Measurements from ENCODE around the gene MRPL23.

MRPL23 gene

GRCh38 chr11:1922481-1923081 lies 24.6 kb upstream of the MRPL23 start:
- Histone ChIP-seq H3K27me3 (ENCODE audit: control insufficient read depth, insufficient read depth, low read length) (no peaks in the 10 kb centered on the region), H3K9me3 (ENCODE audit: control insufficient read depth, insufficient read depth, low read length) (no peaks in the 10 kb centered on the region), H3K27ac (ENCODE audit: low read depth, low read length) (no peak overlapping the region), H3K4me1 (ENCODE audit: control insufficient read depth, insufficient read depth, low read length) (no peaks in the 10 kb centered on the region), H3K4me3 (ENCODE audit: low read depth, low read length) (no peak overlapping the region), H3K36me3 (ENCODE audit: control insufficient read depth, insufficient read depth, low read length) (no peaks in the 10 kb centered on the region), H3K9ac (ENCODE audit: low read depth, low read length) (no peak overlapping the region)

GRCh38 chr11:1923201-1923956 lies 23.8 kb upstream of the MRPL23 start:
- H3K4me3 ChIP-seq (ENCODE audit: low read depth, low read length) = no peak overlapping the region
- no peak overlapping the region for H3K9ac ChIP-seq (ENCODE audit: low read depth, low read length)
- no peaks in the 10 kb centered on the region for H3K36me3 ChIP-seq (ENCODE audit: control insufficient read depth, insufficient read depth, low read length)
- no peaks in the 10 kb centered on the region for H3K4me1 ChIP-seq (ENCODE audit: control insufficient read depth, insufficient read depth, low read length)
- H3K27ac ChIP-seq (ENCODE audit: low read depth, low read length) = no peak overlapping the region
- H3K9me3 ChIP-seq (ENCODE audit: control insufficient read depth, insufficient read depth, low read length) = no peaks in the 10 kb centered on the region
- no peaks in the 10 kb centered on the region for H3K27me3 ChIP-seq (ENCODE audit: control insufficient read depth, insufficient read depth, low read length)

DNA sequence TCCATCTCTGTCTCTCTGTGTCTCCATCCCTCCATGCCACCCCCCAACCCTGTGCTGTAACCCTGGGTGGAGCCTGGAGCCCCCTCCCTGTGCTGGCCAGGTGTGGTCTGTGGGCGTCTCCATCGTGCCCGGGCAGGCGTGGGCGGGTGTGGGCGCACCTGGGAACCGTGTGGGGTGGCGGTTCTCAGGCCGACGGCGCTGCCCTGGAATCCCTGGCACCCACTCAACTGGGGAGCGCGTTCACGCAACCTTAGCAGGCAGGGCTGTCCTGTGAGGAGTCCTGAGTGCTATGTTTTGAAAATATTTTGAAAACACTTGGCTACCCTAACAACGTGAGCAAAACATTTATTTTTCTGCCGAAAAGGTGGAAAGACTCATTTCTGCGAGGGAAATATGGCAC lies 23.0 kb upstream of the MRPL23 start:
- no peaks in the 10 kb centered on the region for H3K4me1 ChIP-seq (ENCODE audit: control insufficient read depth, insufficient read depth, low read length)
- H3K36me3 ChIP-seq (ENCODE audit: control insufficient read depth, insufficient read depth, low read length) = no peaks in the 10 kb centered on the region
- H3K27ac ChIP-seq (ENCODE audit: low read depth, low read length) = no peak overlapping the region
- no peaks in the 10 kb centered on the region for H3K9me3 ChIP-seq (ENCODE audit: control insufficient read depth, insufficient read depth, low read length)
- no peaks in the 10 kb centered on the region for H3K27me3 ChIP-seq (ENCODE audit: control insufficient read depth, insufficient read depth, low read length)
- H3K9ac ChIP-seq (ENCODE audit: low read depth, low read length) = no peak overlapping the region
- no peak overlapping the region for H3K4me3 ChIP-seq (ENCODE audit: low read depth, low read length)

- Histone ChIP-seq H3K4me1 (ENCODE audit: control insufficient read depth, insufficient read depth, low read length) (no peaks in the 10 kb centered on the region), H3K36me3 (ENCODE audit: control insufficient read depth, insufficient read depth, low read length) (no peaks in the 10 kb centered on the region), H3K27ac (ENCODE audit: low read depth, low read length) (no peak overlapping the region), H3K9ac (ENCODE audit: low read depth, low read length) (no peak overlapping the region), H3K9me3 (ENCODE audit: control insufficient read depth, insufficient read depth, low read length) (no peaks in the 10 kb centered on the region), H3K4me3 (ENCODE audit: low read depth, low read length) (no peak overlapping the region), H3K27me3 (ENCODE audit: control insufficient read depth, insufficient read depth, low read length) (no peaks in the 10 kb centered on the region)
These were observed 22.3 kb upstream of the MRPL23 start for GRCh38 chr11:1924646-1925372.

DNA sequence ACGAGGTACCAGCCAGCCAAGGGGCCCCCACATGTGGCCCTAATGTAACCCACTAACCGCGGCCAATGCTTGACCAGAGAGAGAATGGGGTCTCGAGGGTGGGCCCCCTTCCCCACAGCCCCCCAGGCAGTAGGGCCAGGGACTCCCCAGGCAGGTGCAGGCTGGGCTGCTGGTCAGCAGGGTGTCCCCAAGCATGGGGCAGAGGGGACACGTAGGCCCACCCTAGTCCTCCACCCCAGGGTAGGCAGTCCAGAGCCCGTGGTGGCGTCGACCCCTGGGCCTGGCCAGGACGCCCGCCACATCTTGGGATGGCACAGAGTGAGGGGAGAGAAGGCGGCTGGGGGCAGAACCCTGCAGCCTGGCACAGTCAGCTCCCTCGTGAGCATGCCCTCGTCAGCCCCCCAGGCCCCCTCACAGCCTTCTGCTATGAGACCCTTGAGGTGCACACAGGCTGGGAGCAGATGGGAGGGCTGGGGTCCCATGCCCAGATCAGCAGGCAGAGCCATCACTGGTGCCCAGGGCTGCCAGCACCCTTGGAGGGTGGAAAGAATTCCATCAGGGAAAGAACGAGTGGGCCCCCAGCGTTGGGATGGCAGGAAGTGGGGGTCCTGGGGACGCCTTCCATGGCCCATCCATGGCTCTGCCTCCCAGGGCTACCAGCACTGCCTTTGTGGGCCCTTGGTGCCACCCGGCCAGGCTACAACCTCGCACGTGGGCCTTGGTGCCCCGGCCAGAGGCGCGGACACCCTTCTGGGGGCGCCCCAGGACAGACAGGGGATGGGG lies 21.6 kb upstream of the MRPL23 start:
- H3K9me3 ChIP-seq (ENCODE audit: control insufficient read depth, insufficient read depth, low read length) = no peaks in the 10 kb centered on the region
- no peak overlapping the region for H3K27ac ChIP-seq (ENCODE audit: low read depth, low read length)
- H3K4me3 ChIP-seq (ENCODE audit: low read depth, low read length) = no peak overlapping the region
- no peak overlapping the region for H3K9ac ChIP-seq (ENCODE audit: low read depth, low read length)
- H3K36me3 ChIP-seq (ENCODE audit: control insufficient read depth, insufficient read depth, low read length) = no peaks in the 10 kb centered on the region
- no peaks in the 10 kb centered on the region for H3K4me1 ChIP-seq (ENCODE audit: control insufficient read depth, insufficient read depth, low read length)
- H3K27me3 ChIP-seq (ENCODE audit: control insufficient read depth, insufficient read depth, low read length) = no peaks in the 10 kb centered on the region

DNA sequence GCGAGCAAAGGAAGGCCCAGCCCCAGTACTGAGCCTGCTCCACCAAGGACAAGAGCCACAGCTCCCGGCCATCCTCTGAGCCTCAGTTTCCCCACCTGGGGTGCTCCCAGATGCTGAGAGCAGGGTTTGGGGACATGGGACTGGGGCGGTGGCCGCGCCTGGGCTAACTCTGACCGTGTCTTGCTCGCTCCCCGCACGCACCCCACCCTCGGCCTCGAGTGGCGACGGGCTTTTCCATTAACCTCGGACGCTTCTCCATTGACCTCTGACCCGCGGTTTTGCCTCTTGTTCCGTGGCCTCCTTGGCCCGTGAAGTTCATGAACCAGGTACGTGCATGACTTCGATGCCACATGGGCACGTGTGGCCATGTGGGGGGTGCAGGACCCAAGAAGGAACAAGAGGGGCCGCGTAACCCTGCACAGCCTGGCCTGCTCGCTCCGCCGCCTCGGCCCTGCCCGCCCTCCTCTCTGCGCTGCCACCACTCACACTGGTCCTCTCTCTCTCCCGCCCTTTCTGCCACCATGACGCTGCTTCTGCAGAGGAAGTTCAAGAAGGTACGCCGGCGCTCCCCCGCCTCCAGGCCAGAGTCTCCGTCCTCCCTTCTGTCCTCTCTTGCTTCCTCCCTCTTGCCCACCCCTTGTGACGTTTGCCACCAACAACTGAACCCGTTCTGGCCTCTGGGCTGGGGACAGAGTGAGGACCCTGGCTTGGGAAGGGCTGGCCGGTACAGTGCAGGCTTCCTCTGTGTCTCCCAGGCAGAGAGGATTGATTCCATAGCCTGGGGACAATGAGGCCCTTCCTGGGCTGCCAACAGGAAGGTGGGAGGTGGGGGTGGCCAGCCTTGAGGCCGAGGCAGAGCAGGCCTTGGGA lies 20.7 kb upstream of the MRPL23 start:
- H3K36me3 ChIP-seq (ENCODE audit: control insufficient read depth, insufficient read depth, low read length) = no peaks in the 10 kb centered on the region
- no peak overlapping the region for H3K27ac ChIP-seq (ENCODE audit: low read depth, low read length)
- H3K4me1 ChIP-seq (ENCODE audit: control insufficient read depth, insufficient read depth, low read length) = no peaks in the 10 kb centered on the region
- no peak overlapping the region for H3K4me3 ChIP-seq (ENCODE audit: low read depth, low read length)
- no peaks in the 10 kb centered on the region for H3K9me3 ChIP-seq (ENCODE audit: control insufficient read depth, insufficient read depth, low read length)
- no peak overlapping the region for H3K9ac ChIP-seq (ENCODE audit: low read depth, low read length)
- H3K27me3 ChIP-seq (ENCODE audit: control insufficient read depth, insufficient read depth, low read length) = no peaks in the 10 kb centered on the region

DNA sequence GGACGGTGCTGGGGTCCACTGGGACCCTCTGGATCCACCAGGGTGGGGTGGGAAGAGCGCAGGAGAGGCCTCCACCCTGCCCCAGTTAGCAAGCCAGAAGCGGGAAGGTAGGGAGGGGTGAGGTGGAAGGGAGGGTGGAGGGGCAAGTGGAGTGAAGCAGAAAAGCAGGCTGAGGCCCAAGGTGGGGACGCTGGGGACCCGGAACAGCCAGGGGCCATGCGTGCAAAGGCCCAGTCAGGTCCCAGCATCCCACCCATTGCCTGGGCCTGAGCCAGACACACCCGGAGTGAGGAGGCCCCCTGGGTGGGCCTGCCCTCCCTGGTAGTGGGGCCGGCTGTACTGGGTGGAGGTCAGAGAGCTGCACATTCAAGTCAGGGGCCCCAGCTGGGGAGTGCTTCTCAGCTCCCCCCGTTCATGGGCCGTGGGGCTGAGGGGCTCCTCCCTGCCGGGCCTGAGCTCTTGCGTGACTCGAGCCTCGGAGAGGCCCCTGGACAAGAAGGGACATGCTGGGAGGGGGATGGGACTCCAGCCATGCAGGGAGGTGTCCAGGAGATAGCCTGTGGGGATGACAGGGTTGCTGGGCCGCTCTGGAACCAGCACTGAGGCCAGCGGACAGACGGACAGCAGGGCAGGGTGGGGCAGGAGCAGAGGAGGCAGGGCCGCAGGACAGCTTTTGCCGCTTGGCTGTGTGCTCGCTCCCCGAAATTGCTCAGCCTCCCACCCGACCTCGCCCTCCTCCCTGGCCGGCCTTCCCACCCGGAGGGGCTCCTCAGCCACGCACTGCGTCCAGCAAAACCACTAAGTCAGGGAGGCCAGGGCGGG lies 19.9 kb upstream of the MRPL23 start:
- no peaks in the 10 kb centered on the region for H3K36me3 ChIP-seq (ENCODE audit: control insufficient read depth, insufficient read depth, low read length)
- H3K9ac ChIP-seq (ENCODE audit: low read depth, low read length) = no peak overlapping the region
- H3K4me1 ChIP-seq (ENCODE audit: control insufficient read depth, insufficient read depth, low read length) = no peaks in the 10 kb centered on the region
- no peaks in the 10 kb centered on the region for H3K27me3 ChIP-seq (ENCODE audit: control insufficient read depth, insufficient read depth, low read length)
- no peaks in the 10 kb centered on the region for H3K9me3 ChIP-seq (ENCODE audit: control insufficient read depth, insufficient read depth, low read length)
- no peak overlapping the region for H3K27ac ChIP-seq (ENCODE audit: low read depth, low read length)
- no peak overlapping the region for H3K4me3 ChIP-seq (ENCODE audit: low read depth, low read length)

DNA sequence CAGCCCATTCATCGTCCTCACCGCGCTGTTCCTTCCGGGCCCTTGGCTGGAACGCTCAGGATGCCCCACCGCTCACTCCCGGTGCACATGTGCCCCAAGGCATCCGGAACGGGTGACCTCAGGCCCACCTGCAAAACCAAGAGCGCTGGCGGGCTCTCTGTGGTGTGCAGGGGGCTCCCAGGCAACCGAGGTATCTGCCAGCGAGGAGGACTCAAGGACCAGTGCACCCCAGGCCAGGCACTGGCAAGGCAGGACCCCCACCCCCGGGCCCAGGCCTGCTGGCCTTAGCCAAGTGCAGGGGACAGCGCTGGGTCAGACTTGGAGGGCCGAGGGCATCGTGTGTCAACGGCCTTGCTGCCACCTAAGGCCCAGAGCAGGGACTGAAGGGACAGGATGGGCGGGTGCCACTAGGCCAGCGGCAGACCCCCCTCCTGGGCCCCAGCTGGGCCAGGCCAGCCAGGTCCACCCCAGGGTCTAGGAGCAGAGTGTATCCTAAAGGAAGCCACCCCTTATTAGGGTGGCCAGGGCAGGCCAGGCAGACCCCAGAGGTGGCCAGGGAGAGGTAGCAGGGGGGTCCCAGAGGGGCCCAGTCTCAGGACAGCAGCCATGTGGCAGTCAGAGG lies 19.2 kb upstream of the MRPL23 start:
- no peaks in the 10 kb centered on the region for H3K9me3 ChIP-seq (ENCODE audit: control insufficient read depth, insufficient read depth, low read length)
- no peak overlapping the region for H3K27ac ChIP-seq (ENCODE audit: low read depth, low read length)
- no peak overlapping the region for H3K9ac ChIP-seq (ENCODE audit: low read depth, low read length)
- H3K27me3 ChIP-seq (ENCODE audit: control insufficient read depth, insufficient read depth, low read length) = no peaks in the 10 kb centered on the region
- H3K4me3 ChIP-seq (ENCODE audit: low read depth, low read length) = no peak overlapping the region
- no peaks in the 10 kb centered on the region for H3K36me3 ChIP-seq (ENCODE audit: control insufficient read depth, insufficient read depth, low read length)
- no peaks in the 10 kb centered on the region for H3K4me1 ChIP-seq (ENCODE audit: control insufficient read depth, insufficient read depth, low read length)

DNA sequence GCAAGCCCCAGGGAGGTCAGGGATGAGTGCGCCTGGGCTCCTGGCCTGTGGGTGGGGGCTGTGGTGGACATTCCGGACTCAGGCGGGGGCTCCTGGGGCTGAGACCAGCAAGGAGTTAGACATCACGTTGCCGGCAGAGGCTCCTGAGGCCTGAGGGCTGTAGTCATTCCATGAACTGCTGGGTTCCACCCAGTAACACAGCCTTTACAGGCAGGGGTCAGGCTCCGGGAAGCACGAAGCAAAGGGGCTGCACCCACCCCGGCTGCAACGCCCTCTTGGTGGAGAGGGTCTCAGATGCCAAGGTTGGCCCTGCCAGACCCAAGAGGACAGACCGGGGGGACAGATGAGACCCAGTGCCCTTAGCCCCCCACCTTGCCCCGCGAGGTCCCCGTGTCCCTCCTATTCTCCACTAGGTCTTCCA lies 18.7 kb upstream of the MRPL23 start:
- Histone ChIP-seq H3K9me3 (ENCODE audit: control insufficient read depth, insufficient read depth, low read length) (no peaks in the 10 kb centered on the region), H3K9ac (ENCODE audit: low read depth, low read length) (no peak overlapping the region), H3K36me3 (ENCODE audit: control insufficient read depth, insufficient read depth, low read length) (no peaks in the 10 kb centered on the region), H3K27me3 (ENCODE audit: control insufficient read depth, insufficient read depth, low read length) (no peaks in the 10 kb centered on the region), H3K27ac (ENCODE audit: low read depth, low read length) (no peak overlapping the region), H3K4me1 (ENCODE audit: control insufficient read depth, insufficient read depth, low read length) (no peaks in the 10 kb centered on the region), H3K4me3 (ENCODE audit: low read depth, low read length) (no peak overlapping the region)

Measured in HUES48 (cell line).